K562 (cell line): ENCODE data around the gene SCARF2.
A peak's percentile ranks its signal among the peaks of the same experiment; 100 is the strongest.

ENCODE experiments used
- CTCF ChIP-seq, 3 experiments: IDR thresholded peaks in 2 of 3; conservative IDR thresholded peaks in 1 of 3; 2 replicates each; pipeline ENCODE4 v1.5.1; 2011 to 2012; ENCODE audit warnings: low read length in 3 of 3, mild to moderate bottlenecking in 3 of 3, control low read depth in 2 of 3, improper control_type of control experiment in 1 of 3, inconsistent platforms in 1 of 3, low read depth in 1 of 3, mixed read lengths in 1 of 3, moderate library complexity in 1 of 3; ENCODE audit not compliant: insufficient read depth in 2 of 3
- ELF4 ChIP-seq: fragments of 450-650 bp; formaldehyde crosslinking; IDR thresholded peaks from 2 replicates; pipeline ENCODE4 v1.4.0; 2022; ENCODE audit warnings: missing genetic modification characterization

GRCh38 chr22:20429254-20430100, 8.1 kb downstream of the SCARF2 start:
- TF ChIP-seq ELF4 (CRISPR knock-in tag): no peak
- peak in 1 of 3 experiments; percentile 27; a peak in 3 of 6 replicates for TF ChIP-seq CTCF (IDR thresholded peaks at IDR 0.05 in 2 of 3, conservative IDR thresholded peaks at IDR 0.05 in 1 of 3; ENCODE audit: insufficient read depth in 2 of 3, low read depth in 1 of 3, low read length in 3 of 3)
